K562 (cell line): ENCODE results near the gene GNS. TPM values are rescaled to one million over a fixed set of nuclear protein-coding genes. Genes with fewer than 3 reads are reported as not detected.

Experiments
- ATAC-seq: fragments of 200-7000 bp; cut with Tn5 transposase; 3 replicates; pipeline ENCODE4 v1.9.1; 2020; ENCODE audit warnings: moderate library complexity
- BruUV-seq: library from RNA; stranded (reverse); fragments of 400-500 nt; replicated peaks from 2 replicates; lab custom pipeline; 2021; lab: Mats Ljungman, UMichigan
- CTCF ChIA-PET: fragments of 300-600 bp; formaldehyde crosslinking; extraction: SDS; loops from one replicate; lab custom pipeline; 2021; ENCODE audit warnings: low intra/inter-chr PET ratio; lab: Yijun Ruan, JAX
- POLR2A ChIA-PET: fragments of 300-600, 350-650 bp; sonication (Branson Sonifier 250); formaldehyde crosslinking; extraction: SDS; loops from one replicate; lab custom pipeline; 2021; ENCODE audit warnings: antibody characterized with exemption, inconsistent platforms; lab: Yijun Ruan, JAX
- DNase-seq, 4 experiments: peaks; one replicate each; pipeline versions ENCODE4 v3.0.0 to v3.0.0-alpha.2; 2011 to 2018; ENCODE audit warnings: low spot score in 3 of 4, mixed read lengths in 3 of 4; ENCODE audit errors: extremely low read depth in 1 of 4
- FAIRE-seq: peaks from 2 replicates; lab custom pipeline; 2011; peaks lifted over from hg19 to GRCh38; lab: Jason Lieb, UNC
- H2AFZ ChIP-seq: 2 replicates; pipeline ENCODE4 v1.6.0; 2011; ENCODE audit warnings: low read depth, low read length, control low read depth, inconsistent platforms
- H3K27ac ChIP-seq: fragments of 200-600 bp; 3 replicates; pipeline ENCODE4 v1.8.0; 2011; ENCODE audit warnings: low read depth, mild to moderate bottlenecking, control low read depth, inconsistent platforms, low read length, moderate library complexity, mixed read lengths; ENCODE audit errors: extremely low read depth
- H3K27me3 ChIP-seq, 2 experiments: fragments of 300-600 bp in 1 of 2; 2 replicates in 1 of 2; 3 replicates in 1 of 2; pipeline versions ENCODE4 v1.6.0 to v1.8.0; 2011; ENCODE audit warnings: inconsistent platforms in 2 of 2, low read length in 2 of 2, mild to moderate bottlenecking in 1 of 2, mixed read lengths in 1 of 2, moderate library complexity in 1 of 2; ENCODE audit not compliant: control insufficient read depth in 2 of 2, insufficient read depth in 2 of 2
- H3K36me3 ChIP-seq: fragments of 300-600 bp; 3 replicates; pipeline ENCODE4 v1.8.0; 2011; ENCODE audit warnings: mild to moderate bottlenecking, low read length, inconsistent platforms; ENCODE audit not compliant: control insufficient read depth, insufficient read depth
- H3K4me1 ChIP-seq, 2 experiments: fragments of 200-600 bp in 1 of 2; replicated peaks in 1 of 2; 2 replicates in 1 of 2; 3 replicates in 1 of 2; pipeline versions ENCODE4 v1.5.1 to v1.8.0; 2011; ENCODE audit warnings: inconsistent platforms in 2 of 2, low read length in 2 of 2, mild to moderate bottlenecking in 1 of 2, mixed read lengths in 1 of 2, moderate library complexity in 1 of 2; ENCODE audit not compliant: control insufficient read depth in 2 of 2, insufficient read depth in 2 of 2
- H3K4me2 ChIP-seq: 2 replicates; pipeline ENCODE4 v1.6.1; 2011; ENCODE audit warnings: low read length, control low read depth, inconsistent platforms, mixed read lengths; ENCODE audit not compliant: insufficient read depth
- H3K4me3 ChIP-seq: fragments of 200-600 bp; sonication (generic), shearing (Covaris generic); 2 replicates; pipeline ENCODE4 v1.5.1; 2016; ENCODE audit warnings: control low read depth, inconsistent platforms
- H3K79me2 ChIP-seq: fragments of 200-600 bp; 3 replicates; pipeline ENCODE4 v1.8.0; 2011; ENCODE audit warnings: low read length, inconsistent platforms; ENCODE audit not compliant: control insufficient read depth, insufficient read depth
- H3K9ac ChIP-seq, 2 experiments: 2 replicates each; pipeline versions ENCODE4 v1.6.0 to v1.6.1; 2011; ENCODE audit warnings: low read depth in 2 of 2, low read length in 2 of 2, control low read depth in 1 of 2, inconsistent platforms in 1 of 2, mild to moderate bottlenecking in 1 of 2, mixed read lengths in 1 of 2; ENCODE audit not compliant: insufficient read depth in 1 of 2
- H3K9me1 ChIP-seq: one replicate; pipeline ENCODE4 v1.6.0; 2011; ENCODE audit warnings: inconsistent platforms, mild to moderate bottlenecking, low read length, moderate library complexity; ENCODE audit not compliant: control insufficient read depth, insufficient read depth
- H3K9me3 ChIP-seq: replicated peaks from 2 replicates; pipeline ENCODE4 v1.5.1; 2011; ENCODE audit warnings: low read depth, low read length, inconsistent platforms; ENCODE audit not compliant: control insufficient read depth, insufficient read depth
- H4K20me1 ChIP-seq: replicated peaks from 2 replicates; pipeline ENCODE4 v1.6.1; 2011; ENCODE audit warnings: low read length, inconsistent platforms, mixed read lengths; ENCODE audit not compliant: control insufficient read depth, insufficient read depth
- DMBX1 ChIP-seq: fragments of 250-450 bp; sonication (Bioruptor Pico); IDR thresholded peaks from 2 replicates; pipeline ENCODE4 v1.8.0; 2022; ENCODE audit warnings: inconsistent platforms, mild to moderate bottlenecking, moderate library complexity, borderline replicate concordance
- FOXJ3 ChIP-seq: sonication (generic); formaldehyde crosslinking; IDR thresholded peaks from 2 replicates; pipeline ENCODE4 v1.4.0; 2020; ENCODE audit warnings: mild to moderate bottlenecking, missing genetic modification reagents
- HDAC3 ChIP-seq: fragments of 450-650 bp; IDR thresholded peaks from 2 replicates; pipeline ENCODE4 v1.6.1; 2018; ENCODE audit warnings: borderline replicate concordance, mild to moderate bottlenecking, moderate library complexity; ENCODE audit not compliant: partially characterized antibody
- HMGXB4 ChIP-seq: sonication (generic); formaldehyde crosslinking; IDR thresholded peaks from 2 replicates; pipeline ENCODE4 v1.8.1; 2023; ENCODE audit warnings: mild to moderate bottlenecking, missing genetic modification reagents
- PML ChIP-seq: IDR thresholded peaks from 2 replicates; pipeline ENCODE4 v1.6.1; 2012; ENCODE audit warnings: low read length, inconsistent platforms
- TAF7 ChIP-seq: fragments of 450-650 bp; IDR thresholded peaks from 2 replicates; pipeline ENCODE4 v1.6.1; 2016; ENCODE audit warnings: missing genetic modification characterization, missing compliant biosample characterization
- WGBS: fragments of 100-300 bp; shearing (Covaris generic); methylation state at CpG from one replicate; pipeline ENCODE4 v1.1.6; 2016; ENCODE audit warnings: low coverage, mixed read lengths; ENCODE audit not compliant: insufficient coverage; ENCODE audit errors: missing lambda C conversion rate; 5-methylcytosine and 5-hydroxymethylcytosine counted together
- in situ Hi-C: fragments of 300-500 bp; cut with MboI; formaldehyde crosslinking; loops from 4 replicates; pipeline ENCODE4 v1.15.0; 2018; ENCODE audit warnings: inconsistent platforms, mixed read lengths
- intact Hi-C: fragments of 100-400 bp; cut with micrococcal nuclease; formaldehyde crosslinking; loops from 2 replicates; pipeline ENCODE4 v1.14.2; 2022
- polyA plus RNA-seq, 8 experiments: library from polyadenylated mRNA; depleted of rRNA in 4 of 8; stranded (reverse) in 5 of 8; unstranded in 3 of 8; fragments of >200 nt; fragmentation: Nextera tagmentation in 2 of 8; fragmentation: Illumina TruSeq in 1 of 8; extraction: Ambion mirVana in 2 of 8; extraction: Trizol in 1 of 8; gene quantifications; 2 replicates each; pipeline versions ENCODE4 v1.2.1 to v1.2.3, GENCODE V29; 2011 to 2014; ENCODE audit warnings: inconsistent platforms in 1 of 8, missing spikeins in 1 of 8
- total RNA-seq, 7 experiments: library from RNA; depleted of rRNA in 6 of 7; stranded (reverse); fragments of >200 nt in 6 of 7; fragmentation: Illumina TruSeq in 2 of 7; extraction: Trizol in 2 of 7; gene quantifications; 2 replicates each; pipeline versions ENCODE4 v1.2.1 to v1.2.3, GENCODE V29; 2011 to 2021; ENCODE audit warnings: low replicate concordance in 1 of 7

GNS gene
- total and polyA plus RNA-seq, 9 of the 15 experiments (the other 6 are each of a cell fraction or from before 2014, with no cell fraction given), result 4.6 to 30.3 (median 18.9) TPM

- no peak overlapping the region for H3K4me2 ChIP-seq
- H3K27me3 ChIP-seq, result no peaks in the 10 kb centered on the region
- peaks cover 6% of the 10 kb centered on the region; the same call in 1 of the 3 replicates for H3K36me3 ChIP-seq
- TF ChIP-seq HMGXB4 (CRISPR knock-in tag) (no peak), DMBX1 (CRISPR knock-in tag) (no peak), TAF7 (tag) (no peak), PML (no peak), HDAC3 (no peak), FOXJ3 (CRISPR knock-in tag) (no peak)
- TF ChIP-seq, all 486 proteins: peak for 0
- no peaks in the 10 kb centered on the region for H3K9me1 ChIP-seq
- peaks cover 86% of the 10 kb centered on the region for H3K79me2 ChIP-seq
- in situ Hi-C loops (no loop called here), intact Hi-C loops (no loop called here)
- 84% methylated on average over 10 of the region's 10 CpGs for WGBS
- FAIRE-seq (no peak), ATAC-seq (no peak), DNase-seq (no peak)
- H3K4me1 ChIP-seq, result peaks cover 28 to 60% of the 10 kb centered on the region in 2 experiments
- H4K20me1 ChIP-seq, result no peaks in the 10 kb centered on the region
- no peak overlapping the region for H3K27ac ChIP-seq
- H3K4me3 ChIP-seq, result no peak overlapping the region
- ChIA-PET CTCF (no interaction called here), POLR2A (interaction anchor here (1.1 kb wide), 1 partner anchor 63 kb away, joined by 3 read pairs; no protein-coding TSS in a partner anchor)
- no peaks in the 10 kb centered on the region for H3K9me3 ChIP-seq
- H3K9ac ChIP-seq, result peak overlapping the region; percentile 6 to 59; a peak in 2 of 4 replicates
- no TSS peak for BruUV-seq
- H2AFZ ChIP-seq, result no peak overlapping the region
These were observed 84.8 kb downstream of the GNS start for GRCh38 chr12:64674367-64674922.
